ENCODE results near the gene OR52E1. TPM values are rescaled to one million over a fixed set of nuclear protein-coding genes. Genes with fewer than 3 reads are reported as not detected.

The OR52E1 gene
- polyA plus RNA-seq, 1 donor (not counting 4 experiments of a cell fraction or from before 2014, with no cell fraction given), result not detected

DNA sequence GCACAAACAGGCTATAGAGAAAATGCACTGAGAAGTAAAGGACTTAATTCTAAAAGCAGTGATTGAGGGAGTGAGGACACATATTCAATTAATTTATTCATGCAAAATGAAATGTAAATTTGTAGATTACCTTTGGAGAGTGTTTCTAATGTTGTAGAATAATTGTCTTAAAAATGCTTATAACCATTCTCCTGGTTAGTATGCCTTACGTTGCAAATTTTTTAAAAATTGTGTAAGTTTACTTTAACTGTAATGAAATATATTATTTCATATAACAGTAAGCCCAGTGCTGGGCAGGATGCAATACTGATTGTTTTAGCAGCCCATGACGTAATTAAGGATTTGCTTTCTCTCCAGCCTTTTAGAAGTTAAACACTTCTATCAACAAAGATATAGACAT, 26.6 kb downstream of the OR52E1 start:
- dilution Hi-C loops (cut with MboI; ENCODE audit: extremely low pct_ligation_motif_present, low sequenced_read_pairs), result no loop called here
- Histone ChIP-seq H3K4me3 (ENCODE audit: control insufficient read depth in 2 of 3, extremely low read depth in 1 of 3, insufficient read depth in 2 of 3, low read depth in 1 of 3, low read length in 3 of 3) (no peak overlapping the region), H3K9me1 (ENCODE audit: control insufficient read depth, extremely low read depth, insufficient read depth, low read length) (no peaks in the 10 kb centered on the region), H3K9me3 (ENCODE audit: control insufficient read depth, low read depth, low read length) (no peaks in the 10 kb centered on the region), H3K79me2 (ENCODE audit: control insufficient read depth, insufficient read depth, low read length) (no peaks in the 10 kb centered on the region), H3K4me2 (ENCODE audit: control insufficient read depth, extremely low read depth, insufficient read depth, low read depth, low read length) (no peak overlapping the region), H4K20me1 (ENCODE audit: control insufficient read depth, extremely low read depth, insufficient read depth, low read length) (no peaks in the 10 kb centered on the region), H2AFZ (ENCODE audit: control insufficient read depth, low read length) (no peak overlapping the region), H3K27me3 (ENCODE audit: control insufficient read depth, extremely low read depth, insufficient read depth, low read length) (no peaks in the 10 kb centered on the region), H3K4me1 (ENCODE audit: control insufficient read depth, extremely low read depth, insufficient read depth, low read length) (no peaks in the 10 kb centered on the region), H3K36me3 (ENCODE audit: control insufficient read depth in 2 of 2, extremely low read depth in 1 of 2, insufficient read depth in 2 of 2, low read length in 2 of 2) (no peaks in the 10 kb centered on the region), H3K9ac (ENCODE audit: control insufficient read depth, extremely low read depth, insufficient read depth, low read length) (no peak overlapping the region), H3K27ac (ENCODE audit: control insufficient read depth, insufficient read depth, low read length) (no peak overlapping the region)
- FAIRE-seq (no peak), DNase-seq (ENCODE audit: low read depth, low spot score) (no peak)
- TF ChIP-seq, protein P1, sequence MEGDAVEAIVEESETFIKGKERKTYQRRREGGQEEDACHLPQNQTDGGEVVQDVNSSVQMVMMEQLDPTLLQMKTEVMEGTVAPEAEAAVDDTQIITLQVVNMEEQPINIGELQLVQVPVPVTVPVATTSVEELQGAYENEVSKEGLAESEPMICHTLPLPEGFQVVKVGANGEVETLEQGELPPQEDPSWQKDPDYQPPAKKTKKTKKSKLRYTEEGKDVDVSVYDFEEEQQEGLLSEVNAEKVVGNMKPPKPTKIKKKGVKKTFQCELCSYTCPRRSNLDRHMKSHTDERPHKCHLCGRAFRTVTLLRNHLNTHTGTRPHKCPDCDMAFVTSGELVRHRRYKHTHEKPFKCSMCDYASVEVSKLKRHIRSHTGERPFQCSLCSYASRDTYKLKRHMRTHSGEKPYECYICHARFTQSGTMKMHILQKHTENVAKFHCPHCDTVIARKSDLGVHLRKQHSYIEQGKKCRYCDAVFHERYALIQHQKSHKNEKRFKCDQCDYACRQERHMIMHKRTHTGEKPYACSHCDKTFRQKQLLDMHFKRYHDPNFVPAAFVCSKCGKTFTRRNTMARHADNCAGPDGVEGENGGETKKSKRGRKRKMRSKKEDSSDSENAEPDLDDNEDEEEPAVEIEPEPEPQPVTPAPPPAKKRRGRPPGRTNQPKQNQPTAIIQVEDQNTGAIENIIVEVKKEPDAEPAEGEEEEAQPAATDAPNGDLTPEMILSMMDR (optimal IDR thresholded peaks at IDR 0.05 in 1 of 3, IDR thresholded peaks at IDR 0.05 in 1 of 3, conservative IDR thresholded peaks at IDR 0.05 in 1 of 3; ENCODE audit: extremely low read depth in 1 of 3, insufficient read depth in 2 of 3, low read length in 3 of 3), result no peak
- TF ChIP-seq EZH2 (IDR thresholded peaks at IDR 0.05; ENCODE audit: low read length), result no peak

DNA sequence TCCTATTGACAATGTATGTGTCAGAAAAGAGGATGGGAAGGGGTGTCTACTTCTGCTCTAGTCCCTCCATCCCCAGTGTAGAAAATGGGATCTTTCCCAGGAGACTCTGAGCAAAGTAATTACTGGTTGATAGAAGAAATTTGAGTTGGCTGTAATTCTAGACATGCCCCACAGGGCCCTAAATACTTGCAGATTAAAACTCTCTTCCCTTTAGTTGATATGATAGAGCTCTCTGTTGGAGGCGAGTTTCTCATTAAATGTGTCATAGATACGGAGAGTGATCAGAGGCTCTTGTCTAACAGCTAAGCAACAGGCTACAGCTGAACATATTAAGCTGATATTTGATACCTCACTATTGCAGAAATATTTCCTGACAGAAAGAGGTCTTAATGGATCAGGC, 32.9 kb downstream of the OR52E1 start:
- dilution Hi-C loops (cut with MboI; ENCODE audit: extremely low pct_ligation_motif_present, low sequenced_read_pairs), result no loop called here
- Histone ChIP-seq H3K4me1 (ENCODE audit: control insufficient read depth, extremely low read depth, insufficient read depth, low read length) (no peaks in the 10 kb centered on the region), H3K9me3 (ENCODE audit: control insufficient read depth, low read depth, low read length) (no peaks in the 10 kb centered on the region), H3K9ac (ENCODE audit: control insufficient read depth, extremely low read depth, insufficient read depth, low read length) (no peak overlapping the region), H3K27ac (ENCODE audit: control insufficient read depth, insufficient read depth, low read length) (no peak overlapping the region), H3K4me2 (ENCODE audit: control insufficient read depth, extremely low read depth, insufficient read depth, low read depth, low read length) (no peak overlapping the region), H3K36me3 (ENCODE audit: control insufficient read depth in 2 of 2, extremely low read depth in 1 of 2, insufficient read depth in 2 of 2, low read length in 2 of 2) (no peaks in the 10 kb centered on the region), H4K20me1 (ENCODE audit: control insufficient read depth, extremely low read depth, insufficient read depth, low read length) (no peaks in the 10 kb centered on the region), H3K79me2 (ENCODE audit: control insufficient read depth, insufficient read depth, low read length) (no peaks in the 10 kb centered on the region), H3K27me3 (ENCODE audit: control insufficient read depth, extremely low read depth, insufficient read depth, low read length) (no peaks in the 10 kb centered on the region), H3K9me1 (ENCODE audit: control insufficient read depth, extremely low read depth, insufficient read depth, low read length) (no peaks in the 10 kb centered on the region), H3K4me3 (ENCODE audit: control insufficient read depth in 2 of 3, extremely low read depth in 1 of 3, insufficient read depth in 2 of 3, low read depth in 1 of 3, low read length in 3 of 3) (no peak overlapping the region), H2AFZ (ENCODE audit: control insufficient read depth, low read length) (no peak overlapping the region)
- TF ChIP-seq, protein P1 (optimal IDR thresholded peaks at IDR 0.05 in 1 of 3, IDR thresholded peaks at IDR 0.05 in 1 of 3, conservative IDR thresholded peaks at IDR 0.05 in 1 of 3; ENCODE audit: extremely low read depth in 1 of 3, insufficient read depth in 2 of 3, low read length in 3 of 3), result no peak
- no peak for TF ChIP-seq EZH2 (IDR thresholded peaks at IDR 0.05; ENCODE audit: low read length)
- DNase-seq (ENCODE audit: low read depth, low spot score) (no peak), FAIRE-seq (no peak)

Data from keratinocyte (primary cell).